ENCODE measurements around the gene LIN7B.

DNA sequence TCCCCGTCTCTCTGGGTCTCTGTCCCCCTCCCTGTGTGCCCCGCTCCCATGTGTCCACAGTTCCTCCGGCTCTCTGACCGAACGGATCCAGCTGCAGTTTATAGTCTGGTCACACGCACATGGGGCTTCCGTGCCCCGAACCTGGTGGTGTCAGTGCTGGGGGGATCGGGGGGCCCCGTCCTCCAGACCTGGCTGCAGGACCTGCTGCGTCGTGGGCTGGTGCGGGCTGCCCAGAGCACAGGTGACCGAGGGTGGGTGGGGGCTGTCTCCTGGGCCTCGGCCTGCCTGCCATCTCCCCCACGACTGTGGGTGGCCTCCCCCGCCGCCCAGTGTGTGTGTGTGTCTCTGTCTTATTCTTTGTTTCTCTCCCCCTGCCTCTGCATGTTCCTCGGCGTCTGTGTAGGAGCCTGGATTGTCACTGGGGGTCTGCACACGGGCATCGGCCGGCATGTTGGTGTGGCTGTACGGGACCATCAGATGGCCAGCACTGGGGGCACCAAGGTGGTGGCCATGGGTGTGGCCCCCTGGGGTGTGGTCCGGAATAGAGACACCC is 53.8 kb downstream of the LIN7B start:
- TF ChIP-seq, protein P1, sequence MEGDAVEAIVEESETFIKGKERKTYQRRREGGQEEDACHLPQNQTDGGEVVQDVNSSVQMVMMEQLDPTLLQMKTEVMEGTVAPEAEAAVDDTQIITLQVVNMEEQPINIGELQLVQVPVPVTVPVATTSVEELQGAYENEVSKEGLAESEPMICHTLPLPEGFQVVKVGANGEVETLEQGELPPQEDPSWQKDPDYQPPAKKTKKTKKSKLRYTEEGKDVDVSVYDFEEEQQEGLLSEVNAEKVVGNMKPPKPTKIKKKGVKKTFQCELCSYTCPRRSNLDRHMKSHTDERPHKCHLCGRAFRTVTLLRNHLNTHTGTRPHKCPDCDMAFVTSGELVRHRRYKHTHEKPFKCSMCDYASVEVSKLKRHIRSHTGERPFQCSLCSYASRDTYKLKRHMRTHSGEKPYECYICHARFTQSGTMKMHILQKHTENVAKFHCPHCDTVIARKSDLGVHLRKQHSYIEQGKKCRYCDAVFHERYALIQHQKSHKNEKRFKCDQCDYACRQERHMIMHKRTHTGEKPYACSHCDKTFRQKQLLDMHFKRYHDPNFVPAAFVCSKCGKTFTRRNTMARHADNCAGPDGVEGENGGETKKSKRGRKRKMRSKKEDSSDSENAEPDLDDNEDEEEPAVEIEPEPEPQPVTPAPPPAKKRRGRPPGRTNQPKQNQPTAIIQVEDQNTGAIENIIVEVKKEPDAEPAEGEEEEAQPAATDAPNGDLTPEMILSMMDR (IDR thresholded peaks at IDR 0.05; ENCODE audit: low read depth, low read length, poor library complexity, severe bottlenecking), result no peak
- TF ChIP-seq EZH2phosphoT487 (IDR thresholded peaks at IDR 0.05; ENCODE audit: borderline replicate concordance, low read length), result no peak

Measured in DOHH2 (cell line).